GM21360 (cell line): ENCODE results near the gene FAXC.

Source experiments
- ATAC-seq: cut with Tn5 transposase; IDR thresholded peaks from one replicate; pipeline ENCODE4 v1.9.1; 2021; ENCODE audit warnings: mild to moderate bottlenecking, moderate library complexity; ENCODE audit not compliant: unreplicated experiment

Gene FAXC

GRCh38 chr6:99349171-99350141, at the start of gene FAXC:
Gene FAXC, minus strand, starts transcription at chr6:99349674. Its CDS starts 302 bp downstream, at chr6:99349372.
- ATAC-seq, result no peak

DNA sequence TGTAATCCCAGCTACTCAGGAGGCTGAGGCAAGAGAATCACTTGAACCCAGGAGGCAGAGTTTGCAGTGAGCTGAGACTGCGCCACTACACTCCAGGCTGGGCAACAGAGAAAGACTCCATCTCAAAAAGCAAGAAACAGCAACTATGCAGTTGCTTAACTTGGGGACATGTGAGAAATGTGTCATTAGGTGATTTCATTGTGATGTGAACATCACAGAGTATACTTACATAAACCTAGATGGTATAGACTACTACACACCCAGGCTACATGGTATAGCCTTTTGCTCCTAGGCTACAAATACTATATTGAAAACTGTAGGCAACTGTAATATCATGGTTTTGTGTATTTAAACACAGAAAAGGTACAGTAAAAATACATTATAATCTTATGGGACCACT, 47.8 kb upstream of the FAXC start:
- no peak for ATAC-seq

GRCh38 chr6:99393698-99394531, 44.4 kb upstream of the FAXC start, which contains the start of gene COQ3:
Gene COQ3, minus strand, starts transcription at chr6:99394195. Its CDS starts 16 bp downstream, at chr6:99394179.
- peak; percentile 66 for ATAC-seq

DNA sequence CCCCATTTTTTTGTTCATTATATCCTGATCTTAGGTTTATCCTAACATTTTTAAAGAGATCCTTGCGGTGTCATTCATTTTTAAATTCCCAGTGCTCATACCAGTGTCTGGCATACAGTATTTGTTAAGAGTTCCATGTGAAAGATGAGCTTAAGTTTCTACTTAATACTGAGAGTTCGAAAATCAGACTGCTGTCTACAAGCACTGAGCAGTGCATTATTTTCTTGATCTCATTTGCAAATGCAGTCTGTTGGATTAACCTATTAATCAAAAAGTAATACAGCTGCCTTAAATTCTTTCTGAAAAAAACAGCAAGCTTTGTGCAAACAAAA, 43.9 kb upstream of the FAXC start:
- ATAC-seq, result peak; percentile 19

- no peak for ATAC-seq
Measured at GRCh38 chr6:99390896-99391295, 41.4 kb upstream of the FAXC start.

GRCh38 chr6:99384507-99384906, 35.0 kb upstream of the FAXC start:
- ATAC-seq, result no peak

DNA sequence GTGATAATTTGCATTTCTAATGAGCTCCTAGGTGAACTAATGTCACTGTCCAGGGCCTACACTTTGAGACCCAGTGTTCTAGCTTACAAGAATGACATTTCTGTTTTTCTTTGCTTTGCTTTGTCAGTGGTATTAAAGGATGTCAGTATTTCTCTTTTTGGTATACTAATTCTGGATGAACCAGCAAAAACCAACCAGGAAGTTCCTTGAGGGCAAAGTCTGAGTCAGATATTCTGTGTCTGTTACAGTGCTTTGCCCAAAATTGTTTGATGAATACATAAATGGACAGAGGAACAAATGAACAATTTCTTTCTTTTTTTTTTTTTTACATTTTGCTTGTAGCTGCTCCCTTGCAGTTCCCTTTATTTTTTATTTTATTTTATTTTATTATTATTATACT, 29.2 kb upstream of the FAXC start:
- ATAC-seq, result no peak

GRCh38 chr6:99369533-99369932, 20.1 kb upstream of the FAXC start:
- no peak for ATAC-seq

- ATAC-seq, result no peak
Measured at GRCh38 chr6:99366852-99367251, 17.4 kb upstream of the FAXC start.

DNA sequence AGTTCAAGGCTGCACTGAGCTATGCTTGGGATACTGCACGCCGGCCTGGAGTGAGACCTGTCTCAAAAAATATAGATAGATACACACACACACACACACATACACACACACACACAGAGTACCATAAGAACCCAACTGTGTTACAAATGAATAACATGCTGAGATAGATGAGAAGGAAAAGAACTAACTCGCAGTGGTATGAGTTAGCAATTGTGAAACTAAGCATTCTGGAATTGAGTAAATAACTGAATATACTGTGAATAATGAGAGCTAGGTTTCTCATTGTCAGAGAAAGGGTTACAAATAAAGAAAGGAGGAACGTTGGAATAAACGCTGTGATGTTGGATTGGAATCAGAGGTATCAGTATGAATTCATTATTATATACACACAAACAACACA, 14.6 kb upstream of the FAXC start:
- ATAC-seq, result peak; percentile 94

GRCh38 chr6:99362678-99363268, 13.3 kb upstream of the FAXC start:
- no peak for ATAC-seq

GRCh38 chr6:99359800-99360199, 10.3 kb upstream of the FAXC start:
- ATAC-seq, result no peak

- no peak for ATAC-seq
Measured at GRCh38 chr6:99356641-99357040, 7.2 kb upstream of the FAXC start.

DNA sequence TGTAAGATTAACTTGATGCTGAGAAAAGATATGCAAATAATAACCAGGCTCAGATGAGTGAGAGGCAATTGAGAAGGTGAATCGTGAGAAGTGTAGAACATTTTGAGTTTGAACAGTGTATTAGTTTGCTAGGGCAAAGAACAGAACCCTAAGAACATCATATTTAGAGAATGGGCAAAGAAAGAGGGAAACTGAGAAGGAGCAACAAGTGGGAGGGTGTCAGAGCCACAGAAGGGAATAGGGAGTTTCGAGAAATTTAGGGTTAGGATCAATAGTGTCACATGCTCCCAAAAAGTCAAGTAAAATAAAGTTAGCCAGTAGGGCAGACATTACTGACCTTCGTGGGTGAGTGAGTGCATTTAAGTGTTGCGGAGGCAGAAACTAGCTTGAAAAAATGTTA, 5.5 kb upstream of the FAXC start:
- no peak for ATAC-seq

DNA sequence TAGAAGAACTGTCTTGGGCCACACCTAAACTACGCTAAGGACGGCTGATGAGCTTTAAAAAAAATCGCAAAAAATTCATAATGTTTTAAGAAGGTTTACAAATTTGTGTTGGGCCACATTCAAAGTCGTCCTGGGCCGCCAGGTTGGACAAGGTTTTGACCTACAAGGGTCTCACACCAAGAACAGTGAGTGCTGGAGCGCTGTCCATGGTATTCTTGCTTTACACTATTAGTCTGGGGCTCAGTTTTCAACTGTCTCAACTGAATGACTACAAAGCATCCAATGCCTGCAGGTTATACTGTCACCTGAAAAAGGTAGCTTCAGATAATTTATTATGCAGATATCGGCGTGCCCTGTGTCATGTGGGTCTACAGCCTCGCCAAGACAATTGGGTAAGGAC, 3.7 kb upstream of the FAXC start:
- no peak for ATAC-seq

DNA sequence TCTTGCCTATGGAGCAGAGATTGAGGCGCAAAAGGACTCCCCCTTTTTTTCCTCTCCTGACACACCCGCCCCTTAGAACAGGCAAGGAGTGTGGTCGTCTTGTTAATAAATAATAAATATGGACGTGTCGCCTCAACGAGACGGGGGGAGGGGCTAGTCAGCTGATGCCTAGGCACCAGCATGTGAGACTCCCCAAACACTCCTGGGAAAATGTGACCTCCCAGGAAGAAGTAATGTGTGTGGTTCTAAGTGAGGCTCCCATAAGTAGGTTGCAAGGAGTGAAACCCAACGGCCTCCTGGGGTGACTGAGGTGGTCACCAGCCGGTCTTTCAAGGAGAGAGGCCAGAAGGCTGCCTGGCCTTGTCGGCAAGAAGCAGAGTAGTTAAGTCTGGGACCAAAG, 1.1 kb upstream of the FAXC start:
- ATAC-seq, result no peak

GRCh38 chr6:99348288-99349170, 945 bp downstream of the FAXC start:
- no peak for ATAC-seq

GRCh38 chr6:99347804-99348203, 1.7 kb downstream of the FAXC start:
- no peak for ATAC-seq

GRCh38 chr6:99346595-99346994, 2.9 kb downstream of the FAXC start:
- ATAC-seq, result no peak

DNA sequence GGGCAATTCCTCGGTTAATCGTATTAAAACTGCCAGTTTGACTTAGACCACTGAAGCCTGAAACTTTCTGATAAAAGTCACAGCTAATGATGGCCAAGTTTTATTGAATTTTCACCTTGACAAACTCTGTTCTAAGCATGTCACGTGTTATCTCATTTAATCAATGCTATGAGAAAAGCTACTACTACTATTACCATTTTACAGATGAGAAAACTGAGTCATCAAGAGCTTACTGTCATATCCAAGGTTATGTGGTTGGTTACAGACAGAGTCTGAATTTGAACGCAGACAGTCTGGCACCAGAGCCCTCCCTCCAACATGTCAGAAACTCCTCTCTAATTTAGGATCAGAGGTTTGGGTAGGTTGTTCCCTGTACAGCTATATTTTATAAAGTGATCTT, 4.3 kb downstream of the FAXC start:
- no peak for ATAC-seq
